GM23338 (cell line): ENCODE results near the gene ZNF837. TPM values are rescaled to one million over a fixed set of nuclear protein-coding genes. Genes with fewer than 3 reads are reported as not detected.
A peak's percentile ranks its signal among the peaks of the same experiment; 100 is the strongest.

Experiments used
- ATAC-seq: fragments of 200-7000 bp; cut with Tn5 transposase; 3 replicates; pipeline ENCODE4 v1.9.1; 2020
- DNase-seq: peaks from one replicate; pipeline ENCODE4 v3.0.0-alpha.2; 2015; ENCODE audit warnings: low spot score
- H2AFZ ChIP-seq: fragments of 200-600 bp; sonication (generic); 2 replicates; pipeline ENCODE4 v1.8.0; 2016; ENCODE audit warnings: antibody characterized with exemption, mild to moderate bottlenecking, moderate library complexity
- H3F3A ChIP-seq: fragments of 200-600 bp; sonication (generic); replicated peaks from 2 replicates; pipeline ENCODE4 v1.8.0; 2017; ENCODE audit warnings: antibody characterized with exemption, mixed run types, low read depth
- H3K27ac ChIP-seq: fragments of 200-600 bp; sonication (generic); 2 replicates; pipeline ENCODE4 v1.6.1; 2016; ENCODE audit warnings: low read depth
- H3K27me3 ChIP-seq: fragments of 200-600 bp; sonication (generic); 2 replicates; pipeline ENCODE4 v1.8.0; 2016; ENCODE audit warnings: mild to moderate bottlenecking, mixed run types, moderate library complexity; ENCODE audit not compliant: insufficient read depth
- H3K36me3 ChIP-seq: fragments of 200-600 bp; sonication (generic); 2 replicates; pipeline ENCODE4 v1.8.0; 2016; ENCODE audit warnings: mild to moderate bottlenecking; ENCODE audit not compliant: insufficient read depth
- H3K4me1 ChIP-seq: fragments of 200-600 bp; sonication (generic); 2 replicates; pipeline ENCODE4 v1.8.0; 2016; ENCODE audit warnings: mild to moderate bottlenecking, moderate library complexity; ENCODE audit not compliant: insufficient read depth
- H3K4me2 ChIP-seq: fragments of 200-600 bp; sonication (generic); 2 replicates; pipeline ENCODE4 v1.7.1; 2017; ENCODE audit warnings: mixed run types
- H3K4me3 ChIP-seq: fragments of 200-600 bp; sonication (generic); 2 replicates; pipeline ENCODE4 v1.6.1; 2016; ENCODE audit warnings: mixed run types
- H3K79me2 ChIP-seq: fragments of 200-600 bp; sonication (generic); replicated peaks from 2 replicates; pipeline ENCODE4 v1.8.0; 2017; ENCODE audit warnings: mild to moderate bottlenecking; ENCODE audit not compliant: insufficient read depth
- H3K9me2 ChIP-seq: fragments of 200-600 bp; sonication (generic); 2 replicates; pipeline ENCODE4 v1.8.0; 2017; ENCODE audit not compliant: insufficient read depth
- H4K20me1 ChIP-seq: fragments of 200-600 bp; sonication (generic); replicated peaks from 2 replicates; pipeline ENCODE4 v1.8.0; 2017; ENCODE audit warnings: mild to moderate bottlenecking; ENCODE audit not compliant: insufficient read depth
- H3K27ac Mint-ChIP-seq: 2 replicates; pipeline ENCODE4 v1.8.0; 2020; ENCODE audit warnings: inconsistent platforms, mild to moderate bottlenecking, moderate library complexity, mixed read lengths
- H3K27me3 Mint-ChIP-seq: 3 replicates; pipeline ENCODE4 v1.8.0; 2022; ENCODE audit warnings: low read depth, mild to moderate bottlenecking, moderate library complexity, mixed read lengths, inconsistent platforms; ENCODE audit not compliant: insufficient read depth, poor library complexity
- H3K36me3 Mint-ChIP-seq: 3 replicates; pipeline ENCODE4 v1.8.0; 2021; ENCODE audit warnings: low read depth, mild to moderate bottlenecking, inconsistent platforms, moderate library complexity, mixed read lengths
- H3K4me1 Mint-ChIP-seq: 3 replicates; pipeline ENCODE4 v1.8.0; 2020; ENCODE audit warnings: mild to moderate bottlenecking, inconsistent platforms, mixed read lengths
- H3K4me3 Mint-ChIP-seq: 3 replicates; pipeline ENCODE4 v1.8.0; 2021; ENCODE audit warnings: moderate library complexity, mild to moderate bottlenecking, inconsistent platforms, mixed read lengths
- H3K9me3 Mint-ChIP-seq: 3 replicates; pipeline ENCODE4 v1.8.0; 2020; ENCODE audit warnings: moderate library complexity, mild to moderate bottlenecking, inconsistent platforms, mixed read lengths
- CREB1 ChIP-seq: fragments of 250-450 bp; sonication (Bioruptor Pico); IDR thresholded peaks from 2 replicates; pipeline ENCODE4 v1.5.0; 2020; ENCODE audit warnings: low read depth, mild to moderate bottlenecking, moderate library complexity
- ETS1 ChIP-seq: IDR thresholded peaks from 2 replicates; pipeline ENCODE4 v1.6.1; 2016; ENCODE audit warnings: antibody characterized with exemption
- EZH2 ChIP-seq: fragments of 200-600 bp; sonication (generic); IDR thresholded peaks from one replicate; pipeline ENCODE4 v1.8.0; 2017; ENCODE audit warnings: antibody characterized with exemption, mild to moderate bottlenecking, low read depth; ENCODE audit not compliant: unreplicated experiment
- EZH2phosphoT487 ChIP-seq: fragments of 200-600 bp; sonication (generic); IDR thresholded peaks from one replicate; pipeline ENCODE4 v1.8.1; 2018; ENCODE audit warnings: antibody characterized with exemption; ENCODE audit not compliant: unreplicated experiment
- JUNB ChIP-seq: IDR thresholded peaks from one replicate; pipeline ENCODE4 v1.6.1; 2016; ENCODE audit warnings: antibody characterized with exemption; ENCODE audit not compliant: unreplicated experiment
- NANOG ChIP-seq: IDR thresholded peaks from 2 replicates; pipeline ENCODE4 v1.6.1; 2016; ENCODE audit warnings: antibody characterized with exemption, borderline replicate concordance
- POLR2AphosphoS5 ChIP-seq: IDR thresholded peaks from 2 replicates; pipeline ENCODE4 v1.6.1; 2016; ENCODE audit warnings: antibody characterized with exemption, low read depth
- STAT1 ChIP-seq: IDR thresholded peaks from one replicate; pipeline ENCODE4 v1.6.1; 2016; ENCODE audit warnings: antibody characterized with exemption; ENCODE audit not compliant: unreplicated experiment
- ZNF114 ChIP-seq: fragments of 250-450 bp; sonication (Bioruptor Pico); IDR thresholded peaks from 2 replicates; pipeline ENCODE4 v1.5.0; 2020; ENCODE audit warnings: mild to moderate bottlenecking, moderate library complexity
- ZNF331 ChIP-seq: fragments of 250-450 bp; sonication (Bioruptor Pico); IDR thresholded peaks from 2 replicates; pipeline ENCODE4 v1.5.0; 2020; ENCODE audit warnings: low read depth, mild to moderate bottlenecking, moderate library complexity
- ZNF462 ChIP-seq: fragments of 250-450 bp; sonication (Bioruptor Pico); IDR thresholded peaks from 2 replicates; pipeline ENCODE4 v1.5.0; 2020; ENCODE audit warnings: mild to moderate bottlenecking, moderate library complexity
- polyA plus RNA-seq: library from polyadenylated mRNA; unstranded; fragments of >200 nt; fragmentation: Nextera tagmentation; extraction: Ambion mirVana; gene quantifications from 2 replicates; pipeline ENCODE4 v1.2.1, GENCODE V29; 2016
- total RNA-seq: library from RNA; depleted of rRNA; stranded (reverse); fragments of >200 nt; shearing (Covaris generic); gene quantifications from 2 replicates; pipeline ENCODE4 v1.2.3, GENCODE V29; 2014
- TF ChIP-seq, protein P1 (sequence below): IDR thresholded peaks from one replicate; pipeline ENCODE4 v1.6.1; 2018; ENCODE audit warnings: antibody characterized with exemption; ENCODE audit not compliant: unreplicated experiment
- TF ChIP-seq, protein P2 (sequence below), 2 experiments: fragments of 200-600 bp in 1 of 2; sonication (generic) in 1 of 2; conservative IDR thresholded peaks; 2 replicates each; pipeline versions ENCODE4 v1.5.1 to v1.6.1; 2016 to 2017; ENCODE audit warnings: antibody characterized with exemption in 2 of 2, low read depth in 2 of 2, mild to moderate bottlenecking in 2 of 2, moderate library complexity in 1 of 2

Gene ZNF837
- total and polyA plus RNA-seq, 2 experiments from 2014 or later, result 3.1 to 11.0 TPM

DNA sequence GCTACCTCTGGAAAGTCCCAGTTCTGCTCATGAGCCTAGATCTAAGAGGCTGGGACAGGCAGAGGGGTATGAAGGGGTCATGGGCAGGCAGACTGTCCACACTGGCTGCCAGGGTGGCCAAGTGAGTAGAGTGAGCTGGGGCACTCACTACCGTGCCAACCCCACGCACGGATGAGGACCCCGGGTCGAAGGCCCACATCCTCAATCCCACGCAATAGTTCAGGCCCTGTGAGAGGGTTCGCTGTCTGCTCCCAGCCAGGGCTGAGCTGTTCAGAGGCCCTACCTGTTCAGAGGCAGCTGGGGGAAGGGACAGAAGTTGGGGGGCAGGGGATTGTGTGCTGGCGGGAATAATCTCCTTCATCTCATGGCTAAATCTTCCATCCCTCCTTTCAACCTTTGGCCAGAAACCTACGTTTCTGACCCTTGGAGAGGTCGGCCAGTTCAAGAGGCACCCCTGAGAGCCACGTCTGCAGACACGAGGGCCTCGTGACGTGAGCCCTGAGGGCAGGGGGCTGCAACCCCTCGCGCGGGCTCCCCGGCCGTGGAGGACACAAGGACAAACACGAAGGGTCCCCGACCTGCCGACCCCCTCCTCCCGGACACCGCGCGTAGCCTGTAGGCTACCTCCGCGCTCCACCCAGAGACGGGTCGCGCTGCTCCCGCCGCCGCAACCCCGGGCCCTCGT, 5.2 kb upstream of the ZNF837 start:
- DNase-seq, result no peak
- peaks cover 31% of the 10 kb centered on the region for H4K20me1 ChIP-seq
- no peaks in the 10 kb centered on the region for H3K9me2 ChIP-seq
- Mint-ChIP-seq H3K27me3 (peaks cover 24% of the 10 kb centered on the region), H3K27ac (peak overlapping the region; percentile 98), H3K4me3 (peak overlapping the region; percentile 99), H3K4me1 (peaks cover 25% of the 10 kb centered on the region), H3K9me3 (peaks cover 3% of the 10 kb centered on the region; the same call in 2 of the 3 replicates), H3K36me3 (peaks cover 40% of the 10 kb centered on the region)
- TF ChIP-seq JUNB (no peak), NANOG (no peak), ZNF331 (no peak), EZH2 (no peak), STAT1 (no peak), POLR2AphosphoS5 (no peak), ZNF114 (no peak), ZNF462 (no peak), CREB1 (CRISPR knock-in tag) (no peak), ETS1 (no peak), EZH2phosphoT487 (no peak)
- TF ChIP-seq, protein P1, sequence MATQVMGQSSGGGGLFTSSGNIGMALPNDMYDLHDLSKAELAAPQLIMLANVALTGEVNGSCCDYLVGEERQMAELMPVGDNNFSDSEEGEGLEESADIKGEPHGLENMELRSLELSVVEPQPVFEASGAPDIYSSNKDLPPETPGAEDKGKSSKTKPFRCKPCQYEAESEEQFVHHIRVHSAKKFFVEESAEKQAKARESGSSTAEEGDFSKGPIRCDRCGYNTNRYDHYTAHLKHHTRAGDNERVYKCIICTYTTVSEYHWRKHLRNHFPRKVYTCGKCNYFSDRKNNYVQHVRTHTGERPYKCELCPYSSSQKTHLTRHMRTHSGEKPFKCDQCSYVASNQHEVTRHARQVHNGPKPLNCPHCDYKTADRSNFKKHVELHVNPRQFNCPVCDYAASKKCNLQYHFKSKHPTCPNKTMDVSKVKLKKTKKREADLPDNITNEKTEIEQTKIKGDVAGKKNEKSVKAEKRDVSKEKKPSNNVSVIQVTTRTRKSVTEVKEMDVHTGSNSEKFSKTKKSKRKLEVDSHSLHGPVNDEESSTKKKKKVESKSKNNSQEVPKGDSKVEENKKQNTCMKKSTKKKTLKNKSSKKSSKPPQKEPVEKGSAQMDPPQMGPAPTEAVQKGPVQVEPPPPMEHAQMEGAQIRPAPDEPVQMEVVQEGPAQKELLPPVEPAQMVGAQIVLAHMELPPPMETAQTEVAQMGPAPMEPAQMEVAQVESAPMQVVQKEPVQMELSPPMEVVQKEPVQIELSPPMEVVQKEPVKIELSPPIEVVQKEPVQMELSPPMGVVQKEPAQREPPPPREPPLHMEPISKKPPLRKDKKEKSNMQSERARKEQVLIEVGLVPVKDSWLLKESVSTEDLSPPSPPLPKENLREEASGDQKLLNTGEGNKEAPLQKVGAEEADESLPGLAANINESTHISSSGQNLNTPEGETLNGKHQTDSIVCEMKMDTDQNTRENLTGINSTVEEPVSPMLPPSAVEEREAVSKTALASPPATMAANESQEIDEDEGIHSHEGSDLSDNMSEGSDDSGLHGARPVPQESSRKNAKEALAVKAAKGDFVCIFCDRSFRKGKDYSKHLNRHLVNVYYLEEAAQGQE, result no peak
- TF ChIP-seq, protein P2, sequence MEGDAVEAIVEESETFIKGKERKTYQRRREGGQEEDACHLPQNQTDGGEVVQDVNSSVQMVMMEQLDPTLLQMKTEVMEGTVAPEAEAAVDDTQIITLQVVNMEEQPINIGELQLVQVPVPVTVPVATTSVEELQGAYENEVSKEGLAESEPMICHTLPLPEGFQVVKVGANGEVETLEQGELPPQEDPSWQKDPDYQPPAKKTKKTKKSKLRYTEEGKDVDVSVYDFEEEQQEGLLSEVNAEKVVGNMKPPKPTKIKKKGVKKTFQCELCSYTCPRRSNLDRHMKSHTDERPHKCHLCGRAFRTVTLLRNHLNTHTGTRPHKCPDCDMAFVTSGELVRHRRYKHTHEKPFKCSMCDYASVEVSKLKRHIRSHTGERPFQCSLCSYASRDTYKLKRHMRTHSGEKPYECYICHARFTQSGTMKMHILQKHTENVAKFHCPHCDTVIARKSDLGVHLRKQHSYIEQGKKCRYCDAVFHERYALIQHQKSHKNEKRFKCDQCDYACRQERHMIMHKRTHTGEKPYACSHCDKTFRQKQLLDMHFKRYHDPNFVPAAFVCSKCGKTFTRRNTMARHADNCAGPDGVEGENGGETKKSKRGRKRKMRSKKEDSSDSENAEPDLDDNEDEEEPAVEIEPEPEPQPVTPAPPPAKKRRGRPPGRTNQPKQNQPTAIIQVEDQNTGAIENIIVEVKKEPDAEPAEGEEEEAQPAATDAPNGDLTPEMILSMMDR (conservative IDR thresholded peaks at IDR 0.05; ENCODE audit: low read depth in 2 of 2), result no peak
- peak overlapping the region; percentile 94 for H3K27ac ChIP-seq
- H3K4me1 ChIP-seq, result peaks cover 13% of the 10 kb centered on the region
- ATAC-seq, result peak; percentile 34
- peak overlapping the region; percentile 97 for H3K4me2 ChIP-seq
- peak overlapping the region; percentile 1 for H2AFZ ChIP-seq
- no peaks in the 10 kb centered on the region for H3K27me3 ChIP-seq
- peaks cover 31% of the 10 kb centered on the region for H3F3A ChIP-seq
- H3K79me2 ChIP-seq, result peaks cover 39% of the 10 kb centered on the region
- peak overlapping the region; percentile 87 for H3K4me3 ChIP-seq
- H3K36me3 ChIP-seq, result peaks cover 27% of the 10 kb centered on the region
